ENCODE data around the gene RAB3GAP1. TPM values are rescaled to one million over a fixed set of nuclear protein-coding genes. Genes with fewer than 3 reads are reported as not detected.
"Not testable (repeated sequence)": the region's sequence is repeated elsewhere in the genome, so short reads cannot be mapped to it uniquely, and the experiment has no call there.

RAB3GAP1 gene
- total RNA-seq, 4 donors from 2014 or later = 38.4 to 63.5 (median 53.8) TPM

DNA sequence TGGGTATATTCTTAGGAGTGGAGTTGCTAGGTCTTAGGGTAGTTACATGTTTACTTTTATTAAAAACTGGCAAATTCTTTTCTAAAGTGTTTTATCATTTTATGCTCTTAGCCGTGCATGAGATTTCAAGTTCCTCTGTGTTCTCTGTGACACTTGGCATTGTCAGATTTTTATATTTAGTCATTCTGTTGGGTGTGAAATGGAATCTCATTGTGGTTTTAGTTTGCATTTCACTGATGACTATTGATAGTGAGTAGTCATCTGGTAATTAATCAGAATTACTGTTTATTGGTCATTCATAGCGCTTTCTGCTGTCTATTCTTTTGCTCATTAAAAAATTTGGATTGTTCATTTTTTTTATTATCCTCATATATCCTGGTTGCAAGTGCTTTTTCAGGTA lies 34.1 kb downstream of the RAB3GAP1 start:
- H3K27ac ChIP-seq = no peak overlapping the region
- H3K27me3 ChIP-seq = no peaks in the 10 kb centered on the region
- no peak for TF ChIP-seq EP300 (IDR thresholded peaks at IDR 0.05; ENCODE audit: low read depth)
- TF ChIP-seq POLR2A (IDR thresholded peaks at IDR 0.05) = no peak
- TF ChIP-seq POLR2AphosphoS5 (IDR thresholded peaks at IDR 0.05) = no peak
- TF ChIP-seq, protein P1, sequence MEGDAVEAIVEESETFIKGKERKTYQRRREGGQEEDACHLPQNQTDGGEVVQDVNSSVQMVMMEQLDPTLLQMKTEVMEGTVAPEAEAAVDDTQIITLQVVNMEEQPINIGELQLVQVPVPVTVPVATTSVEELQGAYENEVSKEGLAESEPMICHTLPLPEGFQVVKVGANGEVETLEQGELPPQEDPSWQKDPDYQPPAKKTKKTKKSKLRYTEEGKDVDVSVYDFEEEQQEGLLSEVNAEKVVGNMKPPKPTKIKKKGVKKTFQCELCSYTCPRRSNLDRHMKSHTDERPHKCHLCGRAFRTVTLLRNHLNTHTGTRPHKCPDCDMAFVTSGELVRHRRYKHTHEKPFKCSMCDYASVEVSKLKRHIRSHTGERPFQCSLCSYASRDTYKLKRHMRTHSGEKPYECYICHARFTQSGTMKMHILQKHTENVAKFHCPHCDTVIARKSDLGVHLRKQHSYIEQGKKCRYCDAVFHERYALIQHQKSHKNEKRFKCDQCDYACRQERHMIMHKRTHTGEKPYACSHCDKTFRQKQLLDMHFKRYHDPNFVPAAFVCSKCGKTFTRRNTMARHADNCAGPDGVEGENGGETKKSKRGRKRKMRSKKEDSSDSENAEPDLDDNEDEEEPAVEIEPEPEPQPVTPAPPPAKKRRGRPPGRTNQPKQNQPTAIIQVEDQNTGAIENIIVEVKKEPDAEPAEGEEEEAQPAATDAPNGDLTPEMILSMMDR (IDR thresholded peaks at IDR 0.05) = no peak
- in situ Hi-C loops (cut with MboI; ENCODE audit: low pct_ligation_motif_present in 1 of 4, low pct_unique_long_range_greater_than_20kb in 1 of 4, low sequenced_read_pairs in 3 of 4) = no loop called here
- no peak for DNase-seq
- H3K4me3 ChIP-seq = no peak overlapping the region
- peaks cover 0 to 8% (median 1%) of the 10 kb centered on the region in 4 donors for H3K4me1 ChIP-seq
- intact Hi-C loops (cut with DNase I; ENCODE audit: low total_unique reads) = no loop called here
- H3K9me3 ChIP-seq = peaks cover 0 to 7% of the 10 kb centered on the region in 2 donors
- 88% methylated on average over 2 of the region's 2 CpGs for WGBS, 2 donors (ENCODE audit: low coverage in 1 of 2)
- no peaks in the 10 kb centered on the region for H3K36me3 ChIP-seq

DNA sequence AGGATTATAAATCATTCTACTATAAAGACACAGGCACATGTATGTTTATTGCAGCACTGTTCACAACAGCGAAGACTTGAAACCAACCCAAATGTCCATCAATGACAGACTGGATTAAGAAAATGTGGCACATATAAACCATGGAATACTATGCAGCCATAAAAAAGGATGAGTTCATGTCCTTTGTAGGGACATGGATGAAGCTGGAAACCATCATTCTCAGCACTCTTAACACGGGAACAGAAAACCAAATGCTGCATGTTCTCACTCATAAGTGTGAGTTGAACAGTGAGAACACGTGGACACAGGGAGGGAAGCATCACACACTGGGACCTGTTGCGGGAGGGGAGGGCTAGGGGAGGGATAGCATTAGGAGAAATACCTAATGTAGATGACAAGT lies 37.5 kb downstream of the RAB3GAP1 start:
- H3K4me1 ChIP-seq = peaks cover 0 to 41% (median 24%) of the 10 kb centered on the region in 4 donors
- H3K36me3 ChIP-seq; H3K27me3 ChIP-seq; intact Hi-C loops (cut with DNase I; ENCODE audit: low total_unique reads); H3K9me3 ChIP-seq; H3K4me3 ChIP-seq; DNase-seq; in situ Hi-C loops (cut with MboI; ENCODE audit: low pct_ligation_motif_present in 1 of 4, low pct_unique_long_range_greater_than_20kb in 1 of 4, low sequenced_read_pairs in 3 of 4); H3K27ac ChIP-seq: not testable (repeated sequence)
- WGBS, 2 donors (ENCODE audit: low coverage in 1 of 2) = 92 to 100% methylated on average over 4 of the region's 4 CpGs

DNA sequence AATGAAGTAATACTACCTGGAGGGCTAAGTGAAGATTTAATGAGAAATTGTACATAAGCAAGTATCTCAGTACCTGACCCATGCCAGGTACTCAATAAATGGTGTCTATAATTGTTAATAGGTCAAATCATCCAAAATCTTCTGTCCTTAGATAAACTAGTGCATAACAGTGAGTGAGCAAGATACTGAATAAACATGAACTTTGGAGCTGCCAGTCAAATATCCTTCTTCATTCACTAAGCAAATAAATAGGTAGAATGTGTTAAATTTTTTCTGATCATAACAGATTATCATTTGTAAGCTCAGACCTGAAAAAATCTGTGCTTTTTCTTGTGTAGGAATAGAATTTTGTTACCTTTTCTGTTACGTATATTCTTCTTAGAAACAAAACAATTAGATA lies 39.6 kb downstream of the RAB3GAP1 start:
- no peak for DNase-seq
- TF ChIP-seq, protein P1 (IDR thresholded peaks at IDR 0.05) = no peak
- TF ChIP-seq EP300 (IDR thresholded peaks at IDR 0.05; ENCODE audit: low read depth) (no peak), POLR2A (IDR thresholded peaks at IDR 0.05) (no peak), POLR2AphosphoS5 (IDR thresholded peaks at IDR 0.05) (no peak)
- 84 to 85% methylated on average over 1 of the region's 1 CpG for WGBS, 2 donors (ENCODE audit: low coverage in 1 of 2)

DNA sequence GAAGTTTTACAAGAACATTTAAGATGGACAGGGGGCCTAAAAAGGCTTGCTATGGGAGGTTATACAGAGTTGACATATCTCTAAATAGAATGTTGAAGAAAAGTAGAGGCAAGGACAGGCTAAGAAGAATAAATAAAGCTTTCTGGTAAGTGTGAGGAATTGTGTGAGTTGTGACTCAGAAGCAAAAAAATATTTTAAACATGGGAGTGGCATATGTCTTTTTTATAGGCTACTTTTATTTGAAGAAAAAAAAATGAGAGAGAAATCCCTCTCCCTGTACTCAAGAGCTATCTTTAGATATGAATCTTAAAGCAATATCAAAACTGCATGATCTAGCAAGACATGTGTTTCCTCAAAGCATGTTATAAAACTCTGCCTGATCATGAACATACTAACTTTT lies 41.1 kb downstream of the RAB3GAP1 start:
- H3K27me3 ChIP-seq = no peaks in the 10 kb centered on the region
- no peak for TF ChIP-seq EP300 (IDR thresholded peaks at IDR 0.05; ENCODE audit: low read depth)
- TF ChIP-seq, protein P1 (IDR thresholded peaks at IDR 0.05) = no peak
- no peak for TF ChIP-seq POLR2AphosphoS5 (IDR thresholded peaks at IDR 0.05)
- TF ChIP-seq POLR2A (IDR thresholded peaks at IDR 0.05) = no peak
- peaks cover 0 to 45% (median 24%) of the 10 kb centered on the region in 4 donors for H3K4me1 ChIP-seq
- intact Hi-C loops (cut with DNase I; ENCODE audit: low total_unique reads) = no loop called here
- in situ Hi-C loops (cut with MboI; ENCODE audit: low pct_ligation_motif_present in 1 of 4, low pct_unique_long_range_greater_than_20kb in 1 of 4, low sequenced_read_pairs in 3 of 4) = no loop called here
- peaks cover 0 to 7% of the 10 kb centered on the region in 2 donors for H3K9me3 ChIP-seq
- H3K4me3 ChIP-seq = no peak overlapping the region
- peak overlapping the region; percentile 32 to 45 (median 38) for H3K27ac ChIP-seq
- H3K36me3 ChIP-seq = no peaks in the 10 kb centered on the region
- DNase-seq = no peak

More for the DNA sequence above, 39.6 kb downstream of the RAB3GAP1 start:
- peaks cover 0 to 45% (median 24%) of the 10 kb centered on the region in 4 donors for H3K4me1 ChIP-seq
- intact Hi-C loops (cut with DNase I; ENCODE audit: low total_unique reads) (no loop called here), in situ Hi-C loops (cut with MboI; ENCODE audit: low pct_ligation_motif_present in 1 of 4, low pct_unique_long_range_greater_than_20kb in 1 of 4, low sequenced_read_pairs in 3 of 4) (no loop called here)
- no peak overlapping the region for H3K27ac ChIP-seq
- H3K27me3 ChIP-seq = no peaks in the 10 kb centered on the region
- H3K9me3 ChIP-seq = peaks cover 0 to 7% of the 10 kb centered on the region in 2 donors
- no peak overlapping the region for H3K4me3 ChIP-seq
- H3K36me3 ChIP-seq = no peaks in the 10 kb centered on the region

DNA sequence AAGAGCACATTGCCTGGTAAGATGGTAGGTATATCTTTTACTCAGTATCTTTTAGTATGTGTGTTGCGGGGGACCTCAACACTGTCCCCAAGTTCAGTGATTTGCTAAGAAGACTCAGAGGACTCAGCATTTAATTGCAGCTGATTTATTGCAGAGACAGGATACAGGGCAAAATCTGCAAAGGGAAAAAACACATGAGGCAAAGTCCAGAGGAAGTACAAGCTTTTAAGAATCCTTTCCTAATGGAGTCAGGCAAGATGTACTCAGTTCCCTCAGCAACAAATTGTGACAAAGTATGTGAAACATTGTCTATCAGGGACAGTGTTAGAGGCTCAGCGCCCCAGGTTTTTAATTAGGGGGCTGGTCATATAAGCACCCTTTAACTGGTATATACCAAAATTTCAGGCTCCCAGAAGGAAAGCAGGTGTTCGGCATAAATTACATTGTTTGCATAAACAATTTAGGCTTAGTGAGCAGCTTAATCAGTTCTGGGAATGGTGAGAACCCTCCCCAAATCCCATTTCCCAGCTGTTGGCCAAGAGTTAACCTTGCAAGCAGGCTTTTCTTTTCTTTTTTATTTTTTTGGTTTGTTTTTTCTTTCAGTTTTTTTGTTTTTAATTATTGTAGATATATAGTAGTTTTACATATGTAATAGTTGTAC lies 41.7 kb downstream of the RAB3GAP1 start:
- in situ Hi-C loops (cut with MboI; ENCODE audit: low pct_ligation_motif_present in 1 of 4, low pct_unique_long_range_greater_than_20kb in 1 of 4, low sequenced_read_pairs in 3 of 4) = no loop called here

More for the DNA sequence above, 41.7 kb downstream of the RAB3GAP1 start:
- TF ChIP-seq EP300 (IDR thresholded peaks at IDR 0.05; ENCODE audit: low read depth) = no peak
- TF ChIP-seq POLR2AphosphoS5 (IDR thresholded peaks at IDR 0.05) = no peak
- TF ChIP-seq POLR2A (IDR thresholded peaks at IDR 0.05) = no peak
- TF ChIP-seq, protein P1 (IDR thresholded peaks at IDR 0.05) = no peak
- 67 to 73% methylated on average over 3 of the region's 3 CpGs for WGBS, 2 donors (ENCODE audit: low coverage in 1 of 2)
- H3K27me3 ChIP-seq = no peaks in the 10 kb centered on the region
- H3K36me3 ChIP-seq = no peaks in the 10 kb centered on the region
- H3K4me1 ChIP-seq = peaks cover 0 to 45% (median 24%) of the 10 kb centered on the region in 4 donors
- intact Hi-C loops (cut with DNase I; ENCODE audit: low total_unique reads) = no loop called here
- H3K4me3 ChIP-seq = no peak overlapping the region
- DNase-seq = no peak
- H3K27ac ChIP-seq = peak overlapping the region; percentile 32 to 45 (median 38)
- peaks cover 0 to 7% of the 10 kb centered on the region in 2 donors for H3K9me3 ChIP-seq
